PC-3 (cell line): ENCODE results near the gene PTPMT1. TPM values are rescaled to one million over a fixed set of nuclear protein-coding genes. Genes with fewer than 3 reads are reported as not detected.
"Not testable (repeated sequence)": the region's sequence is repeated elsewhere in the genome, so short reads cannot be mapped to it uniquely, and the experiment has no call there.

Source experiments
- ATAC-seq: fragments of 200-7000 bp; cut with Tn5 transposase; 2 replicates; pipeline ENCODE4 v1.9.1; 2020; ENCODE audit warnings: mild to moderate bottlenecking, moderate library complexity
- BruUV-seq: library from RNA; stranded (reverse); fragments of 400-500 nt; replicated peaks from 2 replicates; lab custom pipeline; 2021; lab: Mats Ljungman, UMichigan
- CTCF ChIA-PET: fragments of 300-600 bp; sonication (Branson Sonifier 250); formaldehyde crosslinking; loops from one replicate; lab custom pipeline; 2022; ENCODE audit warnings: antibody characterized with exemption; lab: Charles Lee
- POLR2A ChIA-PET: fragments of 300-600 bp; sonication (Branson Sonifier 250); formaldehyde crosslinking; loops from one replicate; lab custom pipeline; 2022; ENCODE audit warnings: antibody characterized with exemption; ENCODE audit not compliant: unreplicated experiment; lab: Charles Lee
- DNase-seq: peaks from one replicate; pipeline ENCODE4 v3.0.0-alpha.2; 2015
- H2AFZ ChIP-seq: fragments of 300-600 bp; sonication (generic); 2 replicates; pipeline ENCODE4 v1.6.0; 2016; ENCODE audit warnings: antibody characterized with exemption, low read length
- H3F3A ChIP-seq: fragments of 300-600 bp; sonication (generic); one replicate; pipeline ENCODE4 v1.6.0; 2017; ENCODE audit warnings: antibody characterized with exemption, low read length, control low read depth, mild to moderate bottlenecking; ENCODE audit not compliant: unreplicated experiment
- H3K27ac ChIP-seq: fragments of 300-600 bp; sonication (generic); 2 replicates; pipeline ENCODE4 v1.5.1; 2016; ENCODE audit warnings: mild to moderate bottlenecking, low read length
- H3K27me3 ChIP-seq: fragments of 300-600 bp; sonication (generic); 2 replicates; pipeline ENCODE4 v1.6.1; 2016; ENCODE audit warnings: low read length, mixed read lengths
- H3K36me3 ChIP-seq: fragments of 300-600 bp; sonication (generic); 2 replicates; pipeline ENCODE4 v1.6.1; 2016; ENCODE audit warnings: low read depth, mixed run types, low read length, mixed read lengths
- H3K4me1 ChIP-seq: fragments of 300-600 bp; sonication (generic); 2 replicates; pipeline ENCODE4 v1.5.1; 2016; ENCODE audit warnings: low read length; ENCODE audit not compliant: insufficient read depth
- H3K4me2 ChIP-seq: fragments of 300-600 bp; sonication (generic); 2 replicates; pipeline ENCODE4 v1.6.0; 2016; ENCODE audit warnings: low read length
- H3K4me3 ChIP-seq: fragments of 300-600 bp; sonication (generic); 2 replicates; pipeline ENCODE4 v1.5.1; 2016; ENCODE audit warnings: mild to moderate bottlenecking, low read length, mixed read lengths
- H3K79me2 ChIP-seq: fragments of 300-600 bp; sonication (generic); 2 replicates; pipeline ENCODE4 v1.6.1; 2017; ENCODE audit warnings: low read length, mixed read lengths
- H3K9ac ChIP-seq: fragments of 300-600 bp; sonication (generic); 2 replicates; pipeline ENCODE4 v1.6.0; 2016; ENCODE audit warnings: mild to moderate bottlenecking, low read length
- H3K9me2 ChIP-seq: fragments of 300-600 bp; sonication (generic); replicated peaks from 2 replicates; pipeline ENCODE4 v1.6.1; 2016; ENCODE audit warnings: mixed run types, low read length, mixed read lengths
- H3K9me3 ChIP-seq: fragments of 300-600 bp; sonication (generic); 2 replicates; pipeline ENCODE4 v1.6.1; 2016; ENCODE audit warnings: low read length, mixed read lengths
- H4K20me1 ChIP-seq: fragments of 300-600 bp; sonication (generic); 2 replicates; pipeline ENCODE4 v1.6.1; 2016; ENCODE audit warnings: low read length, mixed read lengths
- CTCF ChIP-seq: fragments of 300-600 bp; sonication (generic); conservative IDR thresholded peaks from 2 replicates; pipeline ENCODE4 v1.5.1; 2017; ENCODE audit warnings: antibody characterized with exemption, low read depth, mild to moderate bottlenecking, low read length
- EZH2 ChIP-seq: fragments of 300-600 bp; sonication (generic); IDR thresholded peaks from one replicate; pipeline ENCODE4 v1.6.1; 2017; ENCODE audit warnings: antibody characterized with exemption, mild to moderate bottlenecking, low read length; ENCODE audit not compliant: unreplicated experiment
- EZH2phosphoT487 ChIP-seq: fragments of 300-600 bp; sonication (generic); IDR thresholded peaks from 2 replicates; pipeline ENCODE4 v1.6.1; 2018; ENCODE audit warnings: mild to moderate bottlenecking, antibody characterized with exemption, low read length, borderline replicate concordance
- intact Hi-C: fragments of 100-400 bp; cut with micrococcal nuclease; formaldehyde crosslinking; loops from 2 replicates; pipeline ENCODE4 v1.9.0; 2023
- total RNA-seq: library from RNA; depleted of rRNA; stranded (reverse); fragments of >200 nt; gene quantifications from 2 replicates; pipeline ENCODE4 v1.2.3, GENCODE V29; 2014

Gene PTPMT1
- total RNA-seq, 1 experiment from 2014 or later, result 212 TPM

GRCh38 chr11:47523490-47524225 lies 41.7 kb upstream of the PTPMT1 start:
- ChIA-PET POLR2A (no interaction called here), CTCF (no interaction called here)
- no TSS peak for BruUV-seq
- Histone ChIP-seq H3K27me3 (no peaks in the 10 kb centered on the region), H3F3A (peaks cover 8% of the 10 kb centered on the region), H2AFZ (no peak overlapping the region), H3K9me3 (no peaks in the 10 kb centered on the region), H3K9ac (0 out of 2 replicates have a peak overlapping the region, but pooled peaks have one; percentile 7), H3K4me3 (peak overlapping the region; percentile 36; the same call in 1 of the 2 replicates), H3K4me2 (peak overlapping the region; percentile 72), H3K4me1 (peaks cover 24% of the 10 kb centered on the region), H3K79me2 (peaks cover 98% of the 10 kb centered on the region), H4K20me1 (peaks cover 43% of the 10 kb centered on the region), H3K9me2 (no peaks in the 10 kb centered on the region), H3K27ac (peak overlapping the region; percentile 65), H3K36me3 (0 out of 2 replicates have a peak, but pooled peaks cover 2% of the 10 kb centered on the region)
- peak; percentile 92 for ATAC-seq
- TF ChIP-seq EZH2 (no peak), CTCF (no peak), EZH2phosphoT487 (no peak)
- peak; percentile 74 for DNase-seq
- intact Hi-C loops, result loop anchor here (2.0 to 5.0 kb wide), 2 partner anchors 15 to 46 kb away; no protein-coding TSS in a partner anchor

GRCh38 chr11:47524291-47524874 lies 41.0 kb upstream of the PTPMT1 start:
- BruUV-seq, result no TSS peak
- peaks cover 24% of the 10 kb centered on the region for H3K4me1 ChIP-seq
- no peaks in the 10 kb centered on the region for H3K27me3 ChIP-seq
- peak overlapping the region; percentile 36; the same call in 1 of the 2 replicates for H3K4me3 ChIP-seq
- H4K20me1 ChIP-seq, result peaks cover 39% of the 10 kb centered on the region
- no peak for DNase-seq
- H3K9ac ChIP-seq, result no peak overlapping the region
- ChIA-PET CTCF (interaction anchor here (1.2 kb wide), 1 partner anchor 16 kb away, joined by 7 read pairs; no protein-coding TSS in a partner anchor), POLR2A (interaction anchor here (0.6 to 0.7 kb wide), 2 partner anchors 13 to 40 kb away, joined by 5 read pairs; no protein-coding TSS in a partner anchor)
- H3K9me2 ChIP-seq, result no peaks in the 10 kb centered on the region
- H3K27ac ChIP-seq, result peak overlapping the region; percentile 65
- no peaks in the 10 kb centered on the region for H3K9me3 ChIP-seq
- intact Hi-C loops, result loop anchor here (2.0 to 5.0 kb wide), 2 partner anchors 14 to 47 kb away; no protein-coding TSS in a partner anchor
- H3F3A ChIP-seq, result peaks cover 8% of the 10 kb centered on the region
- ATAC-seq, result no peak
- H3K79me2 ChIP-seq, result peaks cover 100% of the 10 kb centered on the region
- TF ChIP-seq EZH2 (no peak), CTCF (no peak), EZH2phosphoT487 (no peak)
- 0 out of 2 replicates have a peak, but pooled peaks cover 2% of the 10 kb centered on the region for H3K36me3 ChIP-seq
- H2AFZ ChIP-seq, result no peak overlapping the region
- peak overlapping the region; percentile 72 for H3K4me2 ChIP-seq

- BruUV-seq, POLR2A ChIA-PET, ATAC-seq: not testable (repeated sequence)
Measured at GRCh38 chr11:47526032-47526431, 39.4 kb upstream of the PTPMT1 start.

More at GRCh38 chr11:47526032-47526431, 39.4 kb upstream of the PTPMT1 start:
- intact Hi-C loops, H3K9me3 ChIP-seq, H3K4me3 ChIP-seq, H2AFZ ChIP-seq, DNase-seq, H3K9me2 ChIP-seq, CTCF ChIA-PET, H3F3A ChIP-seq, H3K4me2 ChIP-seq, H3K36me3 ChIP-seq, H3K9ac ChIP-seq, H3K27ac ChIP-seq, H3K27me3 ChIP-seq: not testable (repeated sequence)
- peaks cover 100% of the 10 kb centered on the region for H3K79me2 ChIP-seq
- H3K4me1 ChIP-seq, result peaks cover 24% of the 10 kb centered on the region
- H4K20me1 ChIP-seq, result peaks cover 48% of the 10 kb centered on the region
